K562 (cell line): ENCODE data around the gene TMIGD3.

Source experiments
- CBX1 ChIP-seq: sonication (generic); IDR thresholded peaks from 2 replicates; pipeline ENCODE4 v1.6.1; 2016; ENCODE audit warnings: antibody characterized with exemption, low read depth, mild to moderate bottlenecking
- EP400 ChIP-seq: fragments of 450-650 bp; IDR thresholded peaks from 2 replicates; pipeline ENCODE4 v1.6.1; 2017; ENCODE audit warnings: antibody characterized with exemption, mild to moderate bottlenecking, moderate library complexity
- EZH2 ChIP-seq: IDR thresholded peaks from 2 replicates; pipeline ENCODE4 v1.6.1; 2012; ENCODE audit warnings: low read depth, mild to moderate bottlenecking, inconsistent platforms, low read length, borderline replicate concordance
- SMARCA4 ChIP-seq: fragments of 450-650 bp; IDR thresholded peaks from 2 replicates; pipeline ENCODE4 v1.6.1; 2016
- SMARCB1 ChIP-seq: IDR thresholded peaks from 2 replicates; pipeline ENCODE4 v1.6.1; 2011; ENCODE audit warnings: improper control_type of control experiment, low read depth; ENCODE audit not compliant: insufficient read length
- TCF3 ChIP-seq: sonication (generic); formaldehyde crosslinking; IDR thresholded peaks from 2 replicates; pipeline ENCODE4 v1.4.0; 2020; ENCODE audit warnings: mild to moderate bottlenecking, missing genetic modification reagents
- TCF7L2 ChIP-seq: fragments of 150-350 bp; IDR thresholded peaks from 2 replicates; pipeline ENCODE4 v1.6.1; 2016; ENCODE audit warnings: low read depth, mild to moderate bottlenecking, low read length, moderate library complexity
- TEAD4 ChIP-seq, 2 experiments: sonication (generic) in 1 of 2; formaldehyde crosslinking in 1 of 2; IDR thresholded peaks; 2 replicates each; pipeline versions ENCODE4 v1.6.1 to v1.8.0; 2012 to 2022; ENCODE audit warnings: borderline replicate concordance in 1 of 2, inconsistent platforms in 1 of 2, low read length in 1 of 2, mild to moderate bottlenecking in 1 of 2, missing genetic modification reagents in 1 of 2
- ZBTB17 ChIP-seq: fragments of 450-650 bp; formaldehyde crosslinking; IDR thresholded peaks from 2 replicates; pipeline ENCODE4 v1.4.0; 2020; ENCODE audit warnings: mild to moderate bottlenecking
- ZNF217 ChIP-seq: sonication (generic); formaldehyde crosslinking; IDR thresholded peaks from 2 replicates; pipeline ENCODE4 v1.8.0; 2022; ENCODE audit warnings: mild to moderate bottlenecking, missing genetic modification reagents
- TF ChIP-seq, protein P1 (sequence below), 2 experiments: fragments of 150-350 bp in 1 of 2; IDR thresholded peaks; 2 replicates each; pipeline ENCODE4 v1.6.1; 2012 to 2016; ENCODE audit warnings: low read depth in 2 of 2, low read length in 2 of 2, mild to moderate bottlenecking in 1 of 2, moderate library complexity in 1 of 2
- TF ChIP-seq, protein P2 (sequence below), 3 experiments: IDR thresholded peaks in 2 of 3; conservative IDR thresholded peaks in 1 of 3; 2 replicates each; pipeline ENCODE4 v1.5.1; 2011 to 2012; ENCODE audit warnings: low read length in 3 of 3, mild to moderate bottlenecking in 3 of 3, control low read depth in 2 of 3, improper control_type of control experiment in 1 of 3, inconsistent platforms in 1 of 3, low read depth in 1 of 3, mixed read lengths in 1 of 3, moderate library complexity in 1 of 3; ENCODE audit not compliant: insufficient read depth in 2 of 3

DNA sequence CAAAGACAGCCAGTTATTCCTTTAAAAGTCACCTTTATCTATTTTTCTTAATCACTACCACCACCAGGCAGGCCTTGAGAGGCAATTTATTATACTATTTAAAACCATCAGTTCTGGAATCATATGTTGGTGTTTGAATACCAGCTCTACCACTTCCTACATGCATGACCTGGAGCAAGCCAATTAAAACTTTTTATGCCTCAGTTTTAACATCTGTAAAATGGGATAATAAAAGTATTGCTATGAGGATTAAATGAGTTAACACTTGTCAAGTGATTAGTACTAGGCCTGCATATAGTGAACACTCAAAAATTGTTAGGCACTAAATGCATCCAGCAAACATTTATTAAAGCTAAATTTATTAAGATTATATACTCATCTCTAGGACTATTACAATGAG lies 49.2 kb upstream of the TMIGD3 start:
- TF ChIP-seq TEAD4 (IDR thresholded peaks at IDR 0.05; ENCODE audit: low read length) = no peak
- no peak for TF ChIP-seq TEAD4 (CRISPR knock-in tag; IDR thresholded peaks at IDR 0.05; ENCODE audit: borderline replicate concordance)
- TF ChIP-seq TCF3 (CRISPR knock-in tag) = no peak
- TF ChIP-seq, protein P1, sequence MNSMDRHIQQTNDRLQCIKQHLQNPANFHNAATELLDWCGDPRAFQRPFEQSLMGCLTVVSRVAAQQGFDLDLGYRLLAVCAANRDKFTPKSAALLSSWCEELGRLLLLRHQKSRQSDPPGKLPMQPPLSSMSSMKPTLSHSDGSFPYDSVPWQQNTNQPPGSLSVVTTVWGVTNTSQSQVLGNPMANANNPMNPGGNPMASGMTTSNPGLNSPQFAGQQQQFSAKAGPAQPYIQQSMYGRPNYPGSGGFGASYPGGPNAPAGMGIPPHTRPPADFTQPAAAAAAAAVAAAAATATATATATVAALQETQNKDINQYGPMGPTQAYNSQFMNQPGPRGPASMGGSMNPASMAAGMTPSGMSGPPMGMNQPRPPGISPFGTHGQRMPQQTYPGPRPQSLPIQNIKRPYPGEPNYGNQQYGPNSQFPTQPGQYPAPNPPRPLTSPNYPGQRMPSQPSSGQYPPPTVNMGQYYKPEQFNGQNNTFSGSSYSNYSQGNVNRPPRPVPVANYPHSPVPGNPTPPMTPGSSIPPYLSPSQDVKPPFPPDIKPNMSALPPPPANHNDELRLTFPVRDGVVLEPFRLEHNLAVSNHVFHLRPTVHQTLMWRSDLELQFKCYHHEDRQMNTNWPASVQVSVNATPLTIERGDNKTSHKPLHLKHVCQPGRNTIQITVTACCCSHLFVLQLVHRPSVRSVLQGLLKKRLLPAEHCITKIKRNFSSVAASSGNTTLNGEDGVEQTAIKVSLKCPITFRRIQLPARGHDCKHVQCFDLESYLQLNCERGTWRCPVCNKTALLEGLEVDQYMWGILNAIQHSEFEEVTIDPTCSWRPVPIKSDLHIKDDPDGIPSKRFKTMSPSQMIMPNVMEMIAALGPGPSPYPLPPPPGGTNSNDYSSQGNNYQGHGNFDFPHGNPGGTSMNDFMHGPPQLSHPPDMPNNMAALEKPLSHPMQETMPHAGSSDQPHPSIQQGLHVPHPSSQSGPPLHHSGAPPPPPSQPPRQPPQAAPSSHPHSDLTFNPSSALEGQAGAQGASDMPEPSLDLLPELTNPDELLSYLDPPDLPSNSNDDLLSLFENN (IDR thresholded peaks at IDR 0.05; ENCODE audit: low read depth in 2 of 2, low read length in 2 of 2) = no peak
- TF ChIP-seq EP400 = no peak
- no peak for TF ChIP-seq ZBTB17 (CRISPR knock-in tag)
- TF ChIP-seq CBX1 = no peak
- no peak for TF ChIP-seq EZH2
- TF ChIP-seq SMARCB1 = no peak
- no peak for TF ChIP-seq TCF7L2
- TF ChIP-seq, protein P2, sequence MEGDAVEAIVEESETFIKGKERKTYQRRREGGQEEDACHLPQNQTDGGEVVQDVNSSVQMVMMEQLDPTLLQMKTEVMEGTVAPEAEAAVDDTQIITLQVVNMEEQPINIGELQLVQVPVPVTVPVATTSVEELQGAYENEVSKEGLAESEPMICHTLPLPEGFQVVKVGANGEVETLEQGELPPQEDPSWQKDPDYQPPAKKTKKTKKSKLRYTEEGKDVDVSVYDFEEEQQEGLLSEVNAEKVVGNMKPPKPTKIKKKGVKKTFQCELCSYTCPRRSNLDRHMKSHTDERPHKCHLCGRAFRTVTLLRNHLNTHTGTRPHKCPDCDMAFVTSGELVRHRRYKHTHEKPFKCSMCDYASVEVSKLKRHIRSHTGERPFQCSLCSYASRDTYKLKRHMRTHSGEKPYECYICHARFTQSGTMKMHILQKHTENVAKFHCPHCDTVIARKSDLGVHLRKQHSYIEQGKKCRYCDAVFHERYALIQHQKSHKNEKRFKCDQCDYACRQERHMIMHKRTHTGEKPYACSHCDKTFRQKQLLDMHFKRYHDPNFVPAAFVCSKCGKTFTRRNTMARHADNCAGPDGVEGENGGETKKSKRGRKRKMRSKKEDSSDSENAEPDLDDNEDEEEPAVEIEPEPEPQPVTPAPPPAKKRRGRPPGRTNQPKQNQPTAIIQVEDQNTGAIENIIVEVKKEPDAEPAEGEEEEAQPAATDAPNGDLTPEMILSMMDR (IDR thresholded peaks at IDR 0.05 in 2 of 3, conservative IDR thresholded peaks at IDR 0.05 in 1 of 3; ENCODE audit: insufficient read depth in 2 of 3, low read depth in 1 of 3, low read length in 3 of 3) = no peak
- no peak for TF ChIP-seq SMARCA4
- no peak for TF ChIP-seq ZNF217 (CRISPR knock-in tag)
